ENCODE data around the gene DNHD1. TPM values are rescaled to one million over a fixed set of nuclear protein-coding genes. Genes with fewer than 3 reads are reported as not detected.

DNHD1 gene
- total RNA-seq, 6 experiments from 2014 or later: 1.9 to 10.3 (median 6.1) TPM

GRCh38 chr11:6473451-6474412 lies 23.3 kb upstream of the DNHD1 start, which contains the start of gene TRIM3:
TSS of gene TRIM3 (minus strand) at chr11:6473941. CDS start at chr11:6465695, 8,246 bp downstream.
- intact Hi-C loops (cut with DNase I): no loop called here
- H3K4me1 ChIP-seq: peaks cover 0 to 22% (median 3%) of the 10 kb centered on the region in 4 donors
- 1% methylated on average over 18 of the region's 87 CpGs for WGBS (ENCODE audit: insufficient coverage, low coverage, low lambda C conversion rate, missing lambda C conversion rate)

GRCh38 chr11:6474413-6474792 lies 22.7 kb upstream of the DNHD1 start:
- DNase-seq (no peak), ATAC-seq (no peak)
- Histone ChIP-seq H3K4me1 (peaks cover 0 to 19% (median 3%) of the 10 kb centered on the region in 4 donors), H3K9me3 (no peaks in the 10 kb centered on the region), H3K27ac (peak overlapping the region; percentile 75 to 82 (median 79)), H3K27me3 (no peaks in the 10 kb centered on the region), H3K4me3 (peak overlapping the region; percentile 33 to 71 (median 50)), H3K36me3 (peaks cover 0 to 24% (median 7%) of the 10 kb centered on the region in 4 donors)
- WGBS (ENCODE audit: insufficient coverage, low coverage, low lambda C conversion rate, missing lambda C conversion rate): 47% methylated on average over 3 of the region's 7 CpGs
- TF ChIP-seq POLR2A (IDR thresholded peaks at IDR 0.05) (no peak), CTCF (IDR thresholded peaks at IDR 0.05) (no peak)
- intact Hi-C loops (cut with DNase I): no loop called here

More at GRCh38 chr11:6473451-6474412, 23.3 kb upstream of the DNHD1 start, which contains the start of gene TRIM3:
- H3K36me3 ChIP-seq: peaks cover 0 to 17% (median 6%) of the 10 kb centered on the region in 4 donors
- peak within 1 kb of the TSS; percentile 70 to 76 (median 71) for H3K4me3 ChIP-seq
- DNase-seq (peak; percentile 96 to 97 (median 97)), ATAC-seq (peak; percentile 84 to 95 (median 90))
- no peak for TF ChIP-seq CTCF (IDR thresholded peaks at IDR 0.05)
- TF ChIP-seq POLR2A (IDR thresholded peaks at IDR 0.05): peak; percentile 88
- H3K27me3 ChIP-seq: no peaks in the 10 kb centered on the region
- no peaks in the 10 kb centered on the region for H3K9me3 ChIP-seq
- H3K27ac ChIP-seq: peak within 1 kb of the TSS; percentile 75 to 82 (median 79)

- DNase-seq: no peak
- no peaks in the 10 kb centered on the region for H3K27me3 ChIP-seq
These were observed 22.1 kb upstream of the DNHD1 start for GRCh38 chr11:6474806-6475500.

More at GRCh38 chr11:6474806-6475500, 22.1 kb upstream of the DNHD1 start:
- H3K36me3 ChIP-seq: peaks cover 0 to 24% (median 7%) of the 10 kb centered on the region in 4 donors
- H3K9me3 ChIP-seq: no peaks in the 10 kb centered on the region
- ATAC-seq: no peak
- TF ChIP-seq POLR2A (IDR thresholded peaks at IDR 0.05) (no peak), CTCF (IDR thresholded peaks at IDR 0.05) (no peak)
- no CpG with 5 or more reads among the region's 3 CpGs for WGBS (ENCODE audit: insufficient coverage, low coverage, low lambda C conversion rate, missing lambda C conversion rate)
- no peak overlapping the region for H3K4me3 ChIP-seq
- H3K4me1 ChIP-seq: peaks cover 0 to 17% (median 3%) of the 10 kb centered on the region in 4 donors
- intact Hi-C loops (cut with DNase I): no loop called here
- peak overlapping the region in 2 of 3 donors; percentile 75 to 82 for H3K27ac ChIP-seq
